ENCODE data around the gene PPM1H. TPM values are rescaled to one million over a fixed set of nuclear protein-coding genes. Genes with fewer than 3 reads are reported as not detected.

Gene PPM1H
- total and polyA plus RNA-seq, 8 donors = 0.29 to 12.5 (median 3.7) TPM

DNA sequence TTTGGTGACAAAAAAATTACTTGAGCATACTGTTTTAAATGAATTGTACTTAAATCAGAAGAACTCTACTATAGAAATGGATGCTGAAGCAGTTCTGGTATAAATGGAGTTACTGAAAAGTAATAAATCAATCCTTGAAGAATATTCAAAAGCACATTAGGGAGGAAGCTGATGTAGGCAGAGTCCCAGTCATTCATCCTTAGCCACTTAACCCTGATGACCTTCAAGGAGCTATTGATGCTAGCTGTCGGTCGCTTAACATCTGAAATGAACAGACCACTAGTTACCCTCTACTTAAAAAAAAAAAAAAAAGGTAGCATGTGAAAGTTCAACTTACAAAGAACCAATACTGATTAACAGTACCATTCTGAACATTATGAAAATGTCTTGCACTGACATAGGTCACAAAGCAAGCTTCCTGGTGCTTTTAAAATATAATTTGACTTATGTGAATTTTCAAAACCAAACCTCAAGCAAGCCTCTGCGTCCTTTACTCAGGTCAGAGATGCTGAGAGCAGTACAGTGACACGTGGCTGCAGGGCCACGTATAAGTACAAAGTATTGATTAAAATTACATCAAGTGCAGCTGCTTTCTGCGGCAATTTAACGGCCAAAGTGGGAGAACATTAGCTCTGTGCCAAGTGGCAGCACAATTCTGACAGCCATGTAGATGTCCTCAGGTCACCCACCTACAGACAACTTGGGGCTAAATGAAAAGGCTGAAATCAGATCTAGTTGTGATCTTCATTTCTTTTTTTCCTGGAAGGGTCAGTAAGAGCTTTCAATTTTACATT lies 18.1 kb downstream of the PPM1H start:
- DNase-seq = no peak
- Histone ChIP-seq H3K36me3 (no peaks in the 10 kb centered on the region), H3K9me3 (no peaks in the 10 kb centered on the region), H3K4me1 (peaks cover 7 to 23% (median 14%) of the 10 kb centered on the region in 4 donors), H3K27ac (no peak overlapping the region), H3K4me3 (no peak overlapping the region), H3K27me3 (no peaks in the 10 kb centered on the region)
- intact Hi-C loops (cut with DNase I; ENCODE audit: low total_unique reads) = no loop called here
- TF ChIP-seq POLR2AphosphoS5 (IDR thresholded peaks at IDR 0.05) (no peak), EP300 (IDR thresholded peaks at IDR 0.05) (no peak), POLR2A (IDR thresholded peaks at IDR 0.05) (no peak)
- TF ChIP-seq, protein P1, sequence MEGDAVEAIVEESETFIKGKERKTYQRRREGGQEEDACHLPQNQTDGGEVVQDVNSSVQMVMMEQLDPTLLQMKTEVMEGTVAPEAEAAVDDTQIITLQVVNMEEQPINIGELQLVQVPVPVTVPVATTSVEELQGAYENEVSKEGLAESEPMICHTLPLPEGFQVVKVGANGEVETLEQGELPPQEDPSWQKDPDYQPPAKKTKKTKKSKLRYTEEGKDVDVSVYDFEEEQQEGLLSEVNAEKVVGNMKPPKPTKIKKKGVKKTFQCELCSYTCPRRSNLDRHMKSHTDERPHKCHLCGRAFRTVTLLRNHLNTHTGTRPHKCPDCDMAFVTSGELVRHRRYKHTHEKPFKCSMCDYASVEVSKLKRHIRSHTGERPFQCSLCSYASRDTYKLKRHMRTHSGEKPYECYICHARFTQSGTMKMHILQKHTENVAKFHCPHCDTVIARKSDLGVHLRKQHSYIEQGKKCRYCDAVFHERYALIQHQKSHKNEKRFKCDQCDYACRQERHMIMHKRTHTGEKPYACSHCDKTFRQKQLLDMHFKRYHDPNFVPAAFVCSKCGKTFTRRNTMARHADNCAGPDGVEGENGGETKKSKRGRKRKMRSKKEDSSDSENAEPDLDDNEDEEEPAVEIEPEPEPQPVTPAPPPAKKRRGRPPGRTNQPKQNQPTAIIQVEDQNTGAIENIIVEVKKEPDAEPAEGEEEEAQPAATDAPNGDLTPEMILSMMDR (IDR thresholded peaks at IDR 0.05) = no peak
- WGBS, 5 donors = 59 to 76% (median 70%) methylated on average over 7 of the region's 7 CpGs

- Histone ChIP-seq H3K9me3 (no peaks in the 10 kb centered on the region), H3K27ac (no peak overlapping the region), H3K4me1 (peaks cover 7 to 34% (median 16%) of the 10 kb centered on the region in 4 donors), H3K4me3 (no peak overlapping the region), H3K27me3 (no peaks in the 10 kb centered on the region), H3K36me3 (no peaks in the 10 kb centered on the region)
- no peak for DNase-seq
- intact Hi-C loops (cut with DNase I; ENCODE audit: low total_unique reads) = no loop called here
- TF ChIP-seq, protein P1 (IDR thresholded peaks at IDR 0.05) = no peak
- TF ChIP-seq POLR2A (IDR thresholded peaks at IDR 0.05) = no peak
- TF ChIP-seq POLR2AphosphoS5 (IDR thresholded peaks at IDR 0.05) = no peak
- no peak for TF ChIP-seq EP300 (IDR thresholded peaks at IDR 0.05)
- 53 to 81% (median 70%) methylated on average over 6 of the region's 6 CpGs for WGBS, 5 donors
Measured at GRCh38 chr12:62915204-62915529, 19.8 kb downstream of the PPM1H start.

- no peak overlapping the region for H3K4me3 ChIP-seq
- H3K9me3 ChIP-seq = no peaks in the 10 kb centered on the region
- no peaks in the 10 kb centered on the region for H3K27me3 ChIP-seq
- intact Hi-C loops (cut with DNase I; ENCODE audit: low total_unique reads) = no loop called here
- peaks cover 5 to 34% (median 12%) of the 10 kb centered on the region in 4 donors for H3K4me1 ChIP-seq
- TF ChIP-seq, protein P1 (IDR thresholded peaks at IDR 0.05) = no peak
- TF ChIP-seq POLR2AphosphoS5 (IDR thresholded peaks at IDR 0.05) (no peak), EP300 (IDR thresholded peaks at IDR 0.05) (no peak), POLR2A (IDR thresholded peaks at IDR 0.05) (no peak)
- no peaks in the 10 kb centered on the region for H3K36me3 ChIP-seq
- peak overlapping the region in 1 of 5 donors; percentile 22 for H3K27ac ChIP-seq
- no peak for DNase-seq
- WGBS, 5 donors = 72 to 81% (median 75%) methylated on average over 7 of the region's 7 CpGs
Measured at GRCh38 chr12:62914443-62915203, 20.3 kb downstream of the PPM1H start.

- Histone ChIP-seq H3K4me1 (peaks cover 0 to 31% (median 7%) of the 10 kb centered on the region in 4 donors), H3K4me3 (no peak overlapping the region), H3K27ac (no peak overlapping the region), H3K27me3 (no peaks in the 10 kb centered on the region), H3K9me3 (no peaks in the 10 kb centered on the region), H3K36me3 (no peaks in the 10 kb centered on the region)
- DNase-seq = no peak
- intact Hi-C loops (cut with DNase I; ENCODE audit: low total_unique reads) = no loop called here
- no peak for TF ChIP-seq POLR2AphosphoS5 (IDR thresholded peaks at IDR 0.05)
- WGBS, 5 donors = 90 to 96% (median 93%) methylated on average over 6 of the region's 6 CpGs
Measured at GRCh38 chr12:62913380-62913779, 21.6 kb downstream of the PPM1H start.

Data from stomach (tissue), 9 donors.